Endothelial cell (in vitro differentiated cells): Measurements from ENCODE around the gene ZAR1L. TPM values are rescaled to one million over a fixed set of nuclear protein-coding genes. Genes with fewer than 3 reads are reported as not detected.

ENCODE experiments used
- DNase-seq: peaks from one replicate; pipeline ENCODE4 v3.0.0; 2021; ENCODE audit warnings: low spot score
- H3K27ac Mint-ChIP-seq: one replicate; pipeline ENCODE4 v1.8.0; 2021; ENCODE audit warnings: mixed read lengths, inconsistent platforms; ENCODE audit not compliant: unreplicated experiment
- H3K27me3 Mint-ChIP-seq: one replicate; pipeline ENCODE4 v1.8.0; 2021; ENCODE audit warnings: mild to moderate bottlenecking, moderate library complexity, mixed read lengths, inconsistent platforms; ENCODE audit not compliant: unreplicated experiment
- H3K36me3 Mint-ChIP-seq: one replicate; pipeline ENCODE4 v1.8.0; 2021; ENCODE audit warnings: mild to moderate bottlenecking, low read depth, mixed read lengths, inconsistent platforms; ENCODE audit not compliant: unreplicated experiment
- H3K4me1 Mint-ChIP-seq: one replicate; pipeline ENCODE4 v1.8.0; 2021; ENCODE audit warnings: mild to moderate bottlenecking, mixed read lengths, inconsistent platforms; ENCODE audit not compliant: unreplicated experiment
- H3K4me3 Mint-ChIP-seq: one replicate; pipeline ENCODE4 v1.8.0; 2021; ENCODE audit warnings: mild to moderate bottlenecking, mixed read lengths, inconsistent platforms; ENCODE audit not compliant: unreplicated experiment
- H3K9me3 Mint-ChIP-seq: one replicate; pipeline ENCODE4 v1.8.0; 2021; ENCODE audit warnings: mixed read lengths, inconsistent platforms; ENCODE audit not compliant: unreplicated experiment
- total RNA-seq: library from RNA; stranded (reverse); fragmentation: NEBNext Ultra II Directional; extraction: Animal tissue kit (Norgen Biotek cat#: 25700); gene quantifications from one replicate; pipeline ENCODE4 v1.2.1, GENCODE V29; 2021; ENCODE audit not compliant: unreplicated experiment
- TF ChIP-seq, protein P1 (sequence below): fragments of 200-600 bp; sonication (generic); IDR thresholded peaks from one replicate; pipeline ENCODE4 v1.5.0; 2021; ENCODE audit warnings: antibody characterized with exemption; ENCODE audit not compliant: unreplicated experiment

Gene ZAR1L
- total RNA-seq, 1 donor from 2014 or later: not detected

DNA sequence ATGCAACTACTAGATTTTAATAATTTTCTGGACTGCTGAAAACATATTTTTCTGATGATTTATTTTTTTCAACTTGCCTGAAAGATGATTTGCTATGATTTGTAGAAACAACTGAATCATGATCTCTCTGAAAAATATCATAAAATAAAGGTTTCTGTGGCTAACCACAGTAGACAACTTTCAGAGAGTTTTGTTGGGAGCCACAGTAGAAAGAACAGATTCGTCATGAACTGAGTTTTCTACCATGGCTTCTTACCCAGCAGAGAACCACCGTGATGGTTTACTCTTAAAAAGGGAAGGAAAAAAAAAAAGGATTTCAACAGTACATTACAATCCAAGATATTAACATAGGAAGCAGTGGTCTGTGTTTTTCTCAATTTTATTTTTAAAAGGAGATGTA is 18.0 kb downstream of the ZAR1L start:
- no peaks in the 10 kb centered on the region for H3K4me1 Mint-ChIP-seq
- peaks cover 3% of the 10 kb centered on the region for H3K27me3 Mint-ChIP-seq
- H3K27ac Mint-ChIP-seq: no peak overlapping the region
- H3K36me3 Mint-ChIP-seq: no peaks in the 10 kb centered on the region
- TF ChIP-seq, protein P1, sequence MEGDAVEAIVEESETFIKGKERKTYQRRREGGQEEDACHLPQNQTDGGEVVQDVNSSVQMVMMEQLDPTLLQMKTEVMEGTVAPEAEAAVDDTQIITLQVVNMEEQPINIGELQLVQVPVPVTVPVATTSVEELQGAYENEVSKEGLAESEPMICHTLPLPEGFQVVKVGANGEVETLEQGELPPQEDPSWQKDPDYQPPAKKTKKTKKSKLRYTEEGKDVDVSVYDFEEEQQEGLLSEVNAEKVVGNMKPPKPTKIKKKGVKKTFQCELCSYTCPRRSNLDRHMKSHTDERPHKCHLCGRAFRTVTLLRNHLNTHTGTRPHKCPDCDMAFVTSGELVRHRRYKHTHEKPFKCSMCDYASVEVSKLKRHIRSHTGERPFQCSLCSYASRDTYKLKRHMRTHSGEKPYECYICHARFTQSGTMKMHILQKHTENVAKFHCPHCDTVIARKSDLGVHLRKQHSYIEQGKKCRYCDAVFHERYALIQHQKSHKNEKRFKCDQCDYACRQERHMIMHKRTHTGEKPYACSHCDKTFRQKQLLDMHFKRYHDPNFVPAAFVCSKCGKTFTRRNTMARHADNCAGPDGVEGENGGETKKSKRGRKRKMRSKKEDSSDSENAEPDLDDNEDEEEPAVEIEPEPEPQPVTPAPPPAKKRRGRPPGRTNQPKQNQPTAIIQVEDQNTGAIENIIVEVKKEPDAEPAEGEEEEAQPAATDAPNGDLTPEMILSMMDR: no peak
- DNase-seq: no peak
- no peak overlapping the region for H3K4me3 Mint-ChIP-seq
- H3K9me3 Mint-ChIP-seq: no peaks in the 10 kb centered on the region

DNA sequence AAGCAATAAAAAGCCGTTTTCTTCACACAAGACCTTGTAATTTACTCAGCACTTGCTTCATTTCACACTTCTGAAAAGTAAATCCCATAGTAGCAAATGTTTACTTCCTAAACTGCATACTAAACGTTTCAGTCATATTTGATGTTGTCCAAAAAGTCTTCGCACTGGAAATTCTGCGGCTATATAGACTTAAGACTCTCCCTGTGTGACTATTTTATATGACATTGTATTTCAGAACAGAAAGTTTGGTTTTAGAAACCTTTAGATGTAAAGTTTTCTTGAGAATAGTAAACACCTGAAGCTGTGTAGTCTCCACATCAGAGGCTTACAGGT is 29.6 kb downstream of the ZAR1L start:
- Mint-ChIP-seq H3K4me3 (no peak overlapping the region), H3K4me1 (peaks cover 6% of the 10 kb centered on the region), H3K27me3 (no peaks in the 10 kb centered on the region), H3K27ac (peak overlapping the region; percentile 65), H3K36me3 (no peaks in the 10 kb centered on the region), H3K9me3 (no peaks in the 10 kb centered on the region)
- no peak for DNase-seq
- TF ChIP-seq, protein P1: no peak

DNA sequence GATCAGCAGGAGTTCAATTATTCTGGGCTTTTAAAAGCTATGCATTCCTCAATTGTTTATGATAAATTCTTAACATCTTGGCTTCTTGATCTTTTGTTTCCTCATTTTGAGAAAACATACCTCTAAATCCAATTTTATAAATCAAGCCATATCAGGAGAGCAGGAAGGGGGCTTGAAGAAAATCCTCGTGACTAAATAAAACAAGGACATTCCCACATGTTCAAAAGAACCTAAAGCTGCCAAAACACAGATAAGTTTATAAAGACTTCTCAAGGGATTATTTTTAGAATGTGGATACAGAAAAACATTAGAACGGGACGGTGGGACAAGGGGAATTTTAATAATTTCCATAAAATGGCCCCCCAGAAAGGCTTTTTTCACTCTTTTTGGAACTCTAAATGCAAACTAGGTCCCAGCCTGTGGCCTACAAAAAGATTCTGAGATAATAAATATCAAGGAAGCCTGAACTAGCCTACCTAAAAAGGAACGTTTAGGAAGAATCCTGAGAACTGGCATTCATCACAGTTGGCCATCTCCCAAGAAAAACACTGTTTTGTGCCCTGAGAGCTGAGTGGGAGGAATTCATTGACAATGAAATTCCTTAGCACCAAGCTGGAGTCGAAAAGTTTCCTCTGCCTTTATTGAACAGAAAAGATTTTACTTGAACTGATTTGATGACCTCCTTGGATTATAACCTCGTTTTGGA is 30.1 kb downstream of the ZAR1L start:
- Mint-ChIP-seq H3K27me3 (no peaks in the 10 kb centered on the region), H3K36me3 (no peaks in the 10 kb centered on the region), H3K4me3 (no peak overlapping the region), H3K27ac (peak overlapping the region; percentile 65), H3K4me1 (peaks cover 6% of the 10 kb centered on the region), H3K9me3 (no peaks in the 10 kb centered on the region)
- TF ChIP-seq, protein P1: no peak
- DNase-seq: no peak

DNA sequence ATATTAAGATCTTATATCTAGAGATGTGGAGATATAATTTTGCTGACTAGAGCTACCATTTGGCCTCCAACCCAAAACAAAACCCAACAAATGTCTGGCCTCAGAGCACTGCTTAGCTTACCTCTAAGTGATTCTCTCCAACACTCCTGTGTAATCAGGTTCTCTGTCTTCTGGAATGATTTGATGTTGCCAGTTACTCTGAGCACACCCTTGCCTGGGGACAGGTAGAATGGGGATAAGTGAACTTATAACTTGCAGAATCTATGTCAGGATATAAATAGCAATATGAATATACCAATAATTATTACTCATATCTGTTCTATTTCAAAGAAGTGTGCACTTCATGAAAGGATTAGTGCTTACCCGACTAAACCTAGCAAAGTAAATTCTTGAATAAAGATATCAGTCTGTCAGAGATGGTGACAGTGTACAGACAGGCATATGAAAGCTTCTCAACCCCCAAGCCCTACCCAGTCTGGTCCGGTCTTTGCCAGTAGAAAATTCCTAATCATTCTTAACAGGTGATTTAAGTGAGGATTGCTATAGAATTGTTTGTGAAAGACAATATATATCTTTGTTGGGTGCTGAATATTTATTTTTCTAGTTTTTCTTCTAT is 33.0 kb downstream of the ZAR1L start:
- TF ChIP-seq, protein P1: no peak
- no peak for DNase-seq
- Mint-ChIP-seq H3K27me3 (no peaks in the 10 kb centered on the region), H3K9me3 (no peaks in the 10 kb centered on the region), H3K4me3 (no peak overlapping the region), H3K4me1 (peaks cover 3% of the 10 kb centered on the region), H3K27ac (no peak overlapping the region), H3K36me3 (no peaks in the 10 kb centered on the region)

DNA sequence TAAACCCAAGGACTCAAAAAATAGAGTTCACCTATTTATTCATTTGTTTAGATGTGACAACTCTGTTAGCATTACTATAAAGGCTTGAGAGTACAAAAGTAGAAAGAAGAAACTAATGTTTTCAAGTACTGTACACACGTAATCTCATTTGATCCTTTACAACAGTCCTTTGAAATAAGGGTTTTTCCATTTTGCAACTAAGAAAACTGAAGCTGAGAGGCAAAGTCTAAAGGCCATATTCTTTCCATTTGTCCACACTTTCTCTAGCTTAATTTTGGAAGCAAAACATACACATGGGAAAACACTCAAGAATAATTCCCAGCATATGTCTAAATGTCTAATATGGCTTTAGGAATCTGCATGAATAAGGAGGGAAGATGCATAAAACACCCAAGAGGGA is 34.1 kb downstream of the ZAR1L start:
- H3K27ac Mint-ChIP-seq: no peak overlapping the region
- no peaks in the 10 kb centered on the region for H3K9me3 Mint-ChIP-seq
- TF ChIP-seq, protein P1: no peak
- H3K36me3 Mint-ChIP-seq: no peaks in the 10 kb centered on the region
- peaks cover 3% of the 10 kb centered on the region for H3K4me1 Mint-ChIP-seq
- DNase-seq: no peak
- H3K4me3 Mint-ChIP-seq: no peak overlapping the region
- H3K27me3 Mint-ChIP-seq: no peaks in the 10 kb centered on the region
